Measurements from ENCODE around the gene WNK2. TPM values are rescaled to one million over a fixed set of nuclear protein-coding genes. Genes with fewer than 3 reads are reported as not detected.

Gene WNK2
- total and polyA plus RNA-seq, 2 donors (not counting 3 experiments of a cell fraction or from before 2014, with no cell fraction given) = not detected

GRCh38 chr9:93297659-93298497 lies 113.9 kb downstream of the WNK2 start:
- Histone ChIP-seq H3K4me3 (replicated peaks in 1 of 3; ENCODE audit: insufficient read depth in 1 of 3, low read depth in 1 of 3, low read length in 3 of 3) (no peak overlapping the region), H3K4me2 (ENCODE audit: insufficient read depth, low read length) (no peak overlapping the region), H3K27ac (ENCODE audit: insufficient read depth, low read depth, low read length) (no peak overlapping the region), H3K36me3 (ENCODE audit: control insufficient read depth in 2 of 2, extremely low read depth in 1 of 2, insufficient read depth in 2 of 2, low read length in 2 of 2) (no peaks in the 10 kb centered on the region), H3K79me2 (ENCODE audit: control insufficient read depth, insufficient read depth, low read length) (no peaks in the 10 kb centered on the region), H2AFZ (ENCODE audit: low read depth, low read length) (no peak overlapping the region), H3K9ac (replicated peaks; ENCODE audit: extremely low read depth, insufficient read depth, low read length) (no peak overlapping the region), H4K20me1 (replicated peaks; ENCODE audit: control insufficient read depth, extremely low read depth, insufficient read depth, low read length) (no peaks in the 10 kb centered on the region), H3K4me1 (ENCODE audit: control insufficient read depth, extremely low read depth, insufficient read depth, low read length) (no peaks in the 10 kb centered on the region), H3K9me3 (replicated peaks; ENCODE audit: control insufficient read depth, insufficient read depth, low read length) (no peaks in the 10 kb centered on the region), H3K9me1 (replicated peaks; ENCODE audit: control insufficient read depth, extremely low read depth, insufficient read depth, low read length) (no peaks in the 10 kb centered on the region), H3K27me3 (ENCODE audit: control insufficient read depth in 2 of 2, insufficient read depth in 2 of 2, low read length in 2 of 2) (no peaks in the 10 kb centered on the region)
- dilution Hi-C loops (cut with MboI; ENCODE audit: extremely low pct_ligation_motif_present, low sequenced_read_pairs) (no loop called here), intact Hi-C loops (cut with micrococcal nuclease) (no loop called here)
- no peak for TF ChIP-seq FOS (IDR thresholded peaks at IDR 0.05; ENCODE audit: borderline replicate concordance, insufficient read depth, low read length)
- no peak for TF ChIP-seq MYC (IDR thresholded peaks at IDR 0.05; ENCODE audit: low read depth, low read length)
- no peak for TF ChIP-seq EZH2 (IDR thresholded peaks at IDR 0.05; ENCODE audit: borderline replicate concordance, low read depth, low read length, severe bottlenecking)
- TF ChIP-seq POLR2AphosphoS5 (IDR thresholded peaks at IDR 0.05; ENCODE audit: insufficient read depth, low read depth, low read length) = no peak
- TF ChIP-seq CTCF (IDR thresholded peaks at IDR 0.05; ENCODE audit: extremely low read depth in 1 of 2, insufficient read depth in 1 of 2, low read depth in 1 of 2, low read length in 2 of 2) = no peak
- no peak for TF ChIP-seq MAX (IDR thresholded peaks at IDR 0.05; ENCODE audit: insufficient read depth, insufficient read length)
- no peak for TF ChIP-seq JUN (IDR thresholded peaks at IDR 0.05; ENCODE audit: borderline replicate concordance, insufficient read depth, insufficient read length, low read depth)
- ChIA-PET CTCF (interaction anchor here (0.8 to 1.6 kb wide), 2 partner anchors 10 to 294 kb away, joined by 3 to 6 read pairs; no protein-coding TSS in a partner anchor), POLR2A (no interaction called here)
- FAIRE-seq (no peak), DNase-seq (ENCODE audit: low read depth, low spot score) (no peak)
- BruUV-seq (replicated peaks) = no TSS peak

Measured in endothelial cell of umbilical vein (primary cell).